Stimulated activated naive CD8-positive, alpha-beta T cell treated with anti-CD3 and anti-CD28 coated beads, Interleukin-15, Interleukin-2, amounts not matched to agents 100 U/mL and 50 U/mL, for 24 hours (primary cell): Measurements from ENCODE around the gene IKZF2.

Source experiments
- ATAC-seq: fragments of 150-1000 bp; cut with Tn5 transposase; one replicate; pipeline ENCODE4 v1.10.0; 2021
- DNase-seq: peaks from one replicate; pipeline ENCODE4 v3.0.0; 2021

The IKZF2 gene

GRCh38 chr2:213152065-213152794, 818 bp upstream of the IKZF2 start:
- ATAC-seq (peak; percentile 9), DNase-seq (peak; percentile 51)

DNA sequence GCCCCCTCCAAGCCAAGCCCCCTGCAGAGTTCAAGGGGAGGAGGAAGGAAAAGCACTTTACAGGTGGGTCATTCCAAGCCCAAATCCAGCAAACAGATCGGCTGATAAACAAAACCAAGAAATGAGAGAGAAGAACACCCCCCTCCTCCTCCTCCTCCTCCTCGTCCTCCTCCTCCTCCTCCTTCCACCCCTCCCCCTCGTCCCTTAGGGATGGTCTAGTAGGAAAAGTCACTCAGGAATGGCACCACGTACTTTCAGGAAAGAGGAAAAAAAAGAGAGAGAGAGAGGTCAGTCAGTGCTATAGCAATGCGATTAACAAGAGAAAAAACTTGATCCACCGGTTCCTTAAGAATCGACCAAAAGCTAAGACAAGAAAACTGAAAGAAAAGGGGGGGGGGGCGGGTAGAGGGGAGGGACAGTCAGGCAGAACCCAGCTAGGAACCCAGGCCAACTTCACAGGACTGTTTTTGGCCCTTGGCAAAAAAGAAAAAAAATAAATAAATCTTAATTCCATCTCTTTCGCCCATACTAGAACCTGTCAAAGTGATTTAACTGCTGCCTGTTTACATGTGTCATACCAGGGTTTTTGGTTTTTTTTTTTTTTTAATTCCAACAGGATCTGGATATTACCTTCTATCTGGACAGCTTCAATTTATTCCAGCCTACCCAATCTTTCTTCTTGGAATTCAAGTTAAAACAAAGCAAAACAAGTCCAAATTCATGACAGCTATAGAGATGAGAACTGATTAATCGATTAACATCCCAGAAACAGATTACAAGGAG, 906 bp downstream of the IKZF2 start:
- no peak for ATAC-seq

DNA sequence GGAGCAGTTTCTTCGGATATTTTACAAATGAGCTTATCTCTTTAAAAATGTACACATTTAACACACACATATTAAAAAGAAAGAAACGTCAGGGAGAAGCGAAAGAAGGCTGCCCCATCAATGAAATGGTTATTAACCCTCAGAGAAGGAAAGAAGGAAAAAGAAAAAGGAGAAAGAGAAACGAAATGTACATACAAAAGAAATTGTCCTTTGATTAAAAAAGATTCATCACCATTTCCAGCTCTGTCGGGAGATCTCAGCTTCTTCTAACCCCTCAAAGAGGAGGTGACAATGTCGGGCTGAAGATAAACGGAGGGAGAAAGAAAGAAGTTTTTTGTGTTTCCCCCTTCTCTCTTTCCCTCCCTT, 1.5 kb downstream of the IKZF2 start:
- ATAC-seq (no peak), DNase-seq (no peak)

More for the DNA sequence above, 906 bp downstream of the IKZF2 start:
- DNase-seq: no peak

DNA sequence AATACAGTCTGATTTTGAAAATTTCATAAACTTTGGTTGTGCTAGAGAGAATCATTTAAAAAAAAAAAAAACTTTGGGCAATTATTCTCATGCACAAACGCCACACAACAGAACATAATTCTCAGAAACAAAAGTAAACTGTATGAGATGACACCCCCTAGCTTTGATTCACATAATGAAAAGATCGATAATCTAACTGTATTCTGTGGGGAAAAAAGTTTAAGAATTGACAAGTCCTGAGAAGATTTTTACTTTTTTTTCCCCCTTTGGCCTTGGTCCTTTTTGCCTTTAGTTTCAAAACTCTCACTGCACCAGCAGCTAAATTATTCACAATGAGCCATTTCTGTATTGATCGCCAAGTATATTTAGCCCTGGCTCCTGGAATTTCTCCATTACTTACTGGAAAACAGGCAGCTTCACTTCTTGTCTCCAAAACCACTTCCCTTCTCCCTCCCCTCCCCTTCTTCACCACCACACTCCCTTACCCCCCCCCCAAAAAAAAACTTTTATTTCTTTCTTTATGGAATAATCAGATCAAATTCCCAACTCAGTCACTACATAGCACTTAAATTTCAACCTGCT, 2.0 kb downstream of the IKZF2 start:
- ATAC-seq (no peak), DNase-seq (no peak)

GRCh38 chr2:213148572-213149261, 2.7 kb downstream of the IKZF2 start:
- ATAC-seq (no peak), DNase-seq (no peak)

GRCh38 chr2:213147538-213147937, 3.9 kb downstream of the IKZF2 start:
- DNase-seq (no peak), ATAC-seq (no peak)

DNA sequence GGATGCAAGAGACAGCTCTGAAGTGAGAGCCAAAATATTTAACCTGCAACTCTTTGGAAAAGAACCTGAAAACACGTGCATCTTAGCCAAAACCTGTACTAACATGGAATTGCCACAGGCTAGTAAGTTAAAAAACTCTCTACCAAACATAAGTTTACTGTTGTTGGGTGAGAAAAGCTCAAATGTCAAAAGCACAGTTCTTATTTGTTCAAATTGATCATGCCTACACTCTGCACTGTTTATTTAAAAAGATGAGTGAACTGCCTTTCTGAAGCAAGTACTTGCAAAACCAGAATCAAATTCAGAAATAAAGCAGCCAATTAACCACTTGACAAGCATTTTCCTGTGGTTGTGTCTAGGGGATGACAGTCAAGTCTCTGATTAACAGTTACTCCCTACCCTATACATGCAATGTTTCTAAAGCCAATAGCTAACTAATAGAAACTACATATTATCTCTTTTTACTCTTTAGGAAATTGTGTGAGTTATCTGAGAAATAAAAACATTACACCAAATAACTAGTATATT, 5.6 kb downstream of the IKZF2 start:
- ATAC-seq (peak; percentile 45), DNase-seq (no peak)

DNA sequence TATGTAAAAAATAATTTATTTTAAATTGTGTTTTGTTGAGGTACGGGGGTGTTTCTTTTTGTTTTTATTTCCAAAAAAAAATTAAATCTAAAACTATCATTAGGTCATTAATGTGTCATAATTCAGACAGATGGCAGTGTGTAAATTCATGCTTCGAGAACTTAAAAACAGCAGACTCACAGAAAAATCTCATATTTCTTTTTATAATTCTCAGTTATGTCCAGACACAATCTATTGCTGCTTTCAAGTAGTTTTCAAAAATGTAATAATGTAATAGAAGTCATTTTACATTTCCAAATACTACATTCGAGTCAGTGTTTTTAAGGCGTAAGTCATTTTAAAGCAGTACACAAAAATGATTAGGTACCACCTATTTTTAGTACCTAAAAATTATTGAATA, 14.3 kb downstream of the IKZF2 start:
- DNase-seq (no peak), ATAC-seq (no peak)

DNA sequence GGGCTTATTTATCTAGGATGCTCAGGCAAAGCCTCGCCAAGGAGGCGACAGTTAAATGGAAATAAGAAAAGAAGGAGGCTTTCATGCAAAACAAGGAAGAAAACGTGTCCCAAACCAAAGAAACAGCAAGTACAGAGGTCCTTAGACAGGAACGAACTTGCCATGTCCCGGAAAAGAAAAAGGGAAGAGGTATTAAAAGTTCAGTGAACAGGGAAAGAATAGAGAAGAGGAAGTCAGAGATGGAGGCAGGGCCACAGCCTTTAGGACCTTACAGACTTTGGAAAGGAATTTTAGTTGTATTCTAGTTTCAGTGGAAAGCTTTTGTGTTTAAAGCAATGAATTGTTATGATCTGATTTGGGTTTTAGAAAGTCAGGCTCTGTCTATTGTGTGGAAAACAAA, 22.1 kb downstream of the IKZF2 start:
- DNase-seq: no peak
- no peak for ATAC-seq

GRCh38 chr2:213125646-213126347, 25.6 kb downstream of the IKZF2 start:
- DNase-seq: no peak
- ATAC-seq: peak; percentile 75

GRCh38 chr2:213122725-213123124, 28.7 kb downstream of the IKZF2 start:
- no peak for ATAC-seq
- no peak for DNase-seq

DNA sequence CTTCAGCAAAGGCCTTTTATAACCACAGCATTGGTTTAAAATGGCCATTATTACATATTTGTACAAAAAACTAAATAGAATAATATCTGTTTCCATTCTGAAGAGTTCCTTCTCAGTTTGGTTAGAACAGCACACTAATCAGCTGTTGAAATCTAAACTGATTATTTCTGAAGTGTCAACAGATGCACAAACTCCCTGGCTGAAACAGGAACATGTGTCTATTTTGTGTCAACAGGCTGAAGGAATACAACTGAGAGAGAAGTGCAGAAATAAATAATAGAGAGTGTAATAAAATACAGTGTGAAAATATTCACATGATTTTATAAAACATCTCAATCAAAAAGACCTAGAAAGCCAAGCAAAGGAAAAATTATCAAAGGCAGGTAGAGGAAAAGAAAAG, 29.7 kb downstream of the IKZF2 start:
- ATAC-seq: no peak
- no peak for DNase-seq

DNA sequence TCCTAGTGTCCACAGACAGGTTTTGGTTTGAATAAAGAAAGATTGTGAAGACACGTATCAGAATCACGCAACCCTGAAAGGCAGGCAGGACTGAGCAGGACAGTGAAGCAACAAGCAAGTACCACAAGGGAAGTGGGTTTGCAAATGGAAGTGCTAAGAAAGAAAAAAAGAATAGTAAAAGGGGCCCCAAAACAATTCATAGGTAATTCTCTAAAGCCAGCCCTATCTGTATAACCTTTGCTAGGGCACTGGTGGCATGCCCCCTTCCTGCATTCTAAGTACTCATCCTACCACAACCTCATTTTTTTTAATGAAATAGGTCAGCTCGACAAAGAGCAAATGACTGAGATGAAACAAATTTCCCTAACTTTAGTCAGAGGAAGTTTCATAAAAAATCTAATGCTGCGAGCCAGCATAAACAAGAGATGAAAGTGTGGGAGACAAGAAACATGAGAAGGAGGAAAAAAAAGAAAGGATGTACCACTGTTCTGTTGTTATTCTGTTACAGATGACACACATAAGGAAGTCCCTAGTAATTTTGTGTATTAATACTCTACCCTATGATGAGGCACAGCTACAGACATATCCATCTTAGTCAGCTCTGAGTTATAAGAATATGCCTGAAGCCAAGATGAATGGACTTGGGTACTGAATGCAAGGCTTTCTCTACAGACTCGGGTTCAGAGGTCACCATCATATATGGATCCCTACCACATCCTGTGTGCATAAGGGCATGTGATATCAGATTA, 32.2 kb downstream of the IKZF2 start:
- ATAC-seq (peak; percentile 85), DNase-seq (peak; percentile 26)

GRCh38 chr2:213108308-213108707, 43.1 kb downstream of the IKZF2 start:
- DNase-seq (no peak), ATAC-seq (no peak)

GRCh38 chr2:213107728-213108127, 43.7 kb downstream of the IKZF2 start:
- no peak for ATAC-seq
- DNase-seq: no peak

- ATAC-seq: no peak
- no peak for DNase-seq
These were observed 46.2 kb downstream of the IKZF2 start for GRCh38 chr2:213105212-213105611.

GRCh38 chr2:213104903-213105202, 46.6 kb downstream of the IKZF2 start:
- ATAC-seq: no peak
- DNase-seq: no peak

GRCh38 chr2:213104092-213104902, 47.1 kb downstream of the IKZF2 start:
- no peak for DNase-seq
- no peak for ATAC-seq

GRCh38 chr2:213101692-213102460, 49.5 kb downstream of the IKZF2 start:
- peak; percentile 66 for ATAC-seq
- DNase-seq: no peak

DNA sequence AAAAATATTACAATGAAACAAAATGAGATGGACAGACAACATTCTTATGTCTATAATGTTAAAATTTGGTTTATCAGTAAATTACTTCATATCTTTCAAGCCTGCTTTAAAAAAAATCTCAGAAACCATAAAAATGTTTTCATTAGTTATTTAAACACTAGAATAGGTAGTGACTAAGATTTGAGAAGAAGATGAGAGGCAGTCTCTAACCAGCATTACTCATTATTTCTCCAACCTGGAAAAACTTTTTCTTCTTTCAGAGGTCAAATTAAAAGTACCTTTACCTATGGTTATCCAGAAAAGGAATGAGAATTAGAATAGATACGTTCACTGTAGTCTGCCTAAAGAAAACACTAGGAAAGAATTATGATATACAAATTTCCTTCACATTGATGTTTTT, 50.3 kb downstream of the IKZF2 start:
- no peak for DNase-seq
- ATAC-seq: peak; percentile 16
